Nucleus accumbens (tissue), 56 donors: ENCODE data around the gene LEKR1.
A peak's percentile ranks its signal among the peaks of the same experiment; 100 is the strongest.

Source experiments
- DNase-seq, 56 donors: peaks; one replicate each; lab custom pipeline; 2025; lab: John Stamatoyannopoulos, UW

The LEKR1 gene

GRCh38 chr3:157043771-157044170, 217.6 kb downstream of the LEKR1 start:
- DNase-seq: no peak

GRCh38 chr3:157045238-157045850, 219.2 kb downstream of the LEKR1 start:
- DNase-seq: no peak

- DNase-seq: no peak
Measured at GRCh38 chr3:157046520-157046919, 220.4 kb downstream of the LEKR1 start.

DNA sequence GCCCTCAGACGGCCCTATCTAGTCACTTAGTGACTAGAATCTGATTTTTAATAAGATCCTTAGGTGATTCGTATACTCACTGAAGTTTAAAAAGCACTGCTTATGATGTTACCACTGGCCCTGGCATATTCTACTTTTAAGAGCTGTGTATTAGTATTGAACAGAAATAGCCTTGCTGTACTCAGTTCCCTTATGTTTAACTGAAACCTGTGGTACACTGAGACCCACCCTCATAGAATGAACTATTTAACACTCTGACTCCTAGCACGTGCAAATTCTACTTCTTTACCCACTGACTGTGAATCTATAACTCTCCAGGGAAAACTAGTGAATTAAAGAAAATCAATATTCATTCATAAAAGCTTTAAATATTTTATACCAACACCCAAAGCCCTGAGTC, 224.9 kb downstream of the LEKR1 start:
- DNase-seq: no peak

- DNase-seq: no peak
Measured at GRCh38 chr3:157051591-157051990, 225.4 kb downstream of the LEKR1 start.

- DNase-seq: no peak
Measured at GRCh38 chr3:157056035-157056434, 229.9 kb downstream of the LEKR1 start.

- DNase-seq: no peak
Measured at GRCh38 chr3:157058392-157059071, 232.4 kb downstream of the LEKR1 start.

DNA sequence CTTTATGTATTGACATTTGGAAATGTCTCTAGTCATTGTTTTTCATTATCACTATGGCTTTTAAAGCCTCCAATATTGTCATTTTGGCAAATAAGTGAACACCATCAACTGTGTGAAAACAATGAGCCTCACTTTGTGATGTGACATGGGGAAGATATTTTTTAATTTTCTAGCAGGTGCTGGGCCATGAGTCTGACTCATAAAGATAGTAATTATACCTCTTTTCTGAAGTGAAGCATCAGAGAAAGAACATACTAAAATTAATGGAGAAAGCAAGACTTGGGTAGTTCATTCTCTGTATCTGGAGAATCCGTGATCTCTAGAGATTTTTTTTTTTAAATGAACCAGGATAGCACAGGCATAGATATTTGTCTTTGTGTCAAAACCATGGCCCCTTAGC, 233.0 kb downstream of the LEKR1 start:
- no peak for DNase-seq

- DNase-seq: no peak
Measured at GRCh38 chr3:157059661-157060060, 233.5 kb downstream of the LEKR1 start.

- DNase-seq: no peak
Measured at GRCh38 chr3:157061265-157061664, 235.1 kb downstream of the LEKR1 start.

DNA sequence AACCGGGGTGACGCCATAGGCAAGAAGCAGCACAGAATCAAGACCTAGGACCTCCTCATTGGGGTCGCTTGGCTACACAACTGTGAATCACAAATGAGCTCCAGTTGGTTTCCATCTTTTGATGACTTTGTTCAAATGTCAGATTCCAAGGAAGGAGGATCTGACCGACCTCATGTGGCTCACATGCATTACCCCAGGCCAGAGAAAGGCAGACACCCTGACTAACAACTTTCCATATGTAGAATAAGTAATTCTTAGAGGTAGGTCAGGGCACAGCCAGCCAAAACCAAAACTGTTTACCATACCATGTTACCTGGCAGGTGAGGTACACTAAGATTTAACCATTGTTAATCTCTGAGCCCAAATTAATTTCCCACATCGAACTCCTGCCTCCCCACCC, 237.3 kb downstream of the LEKR1 start:
- no peak for DNase-seq

DNA sequence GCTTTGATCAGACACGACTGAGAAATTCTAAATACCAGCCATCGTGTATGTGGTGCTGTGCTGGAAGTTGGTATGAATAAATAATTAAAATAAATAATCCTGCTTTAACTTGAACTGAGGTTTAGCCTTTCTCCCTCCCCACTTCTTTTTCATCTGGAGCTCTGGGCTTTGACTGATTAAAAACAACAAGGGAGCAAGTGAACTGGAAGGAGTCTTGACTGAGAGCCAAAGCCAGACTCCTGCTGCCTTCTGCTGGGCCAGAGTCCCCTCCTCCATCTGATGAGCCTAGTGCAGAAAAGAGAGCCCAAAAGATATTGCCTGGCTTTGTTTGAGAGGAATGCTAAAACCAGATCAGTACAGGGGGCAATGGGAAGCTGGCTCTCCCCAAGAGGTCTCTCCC, 237.8 kb downstream of the LEKR1 start:
- peak in 12 of 56 donors; percentile 9 to 61 (median 14) for DNase-seq

DNA sequence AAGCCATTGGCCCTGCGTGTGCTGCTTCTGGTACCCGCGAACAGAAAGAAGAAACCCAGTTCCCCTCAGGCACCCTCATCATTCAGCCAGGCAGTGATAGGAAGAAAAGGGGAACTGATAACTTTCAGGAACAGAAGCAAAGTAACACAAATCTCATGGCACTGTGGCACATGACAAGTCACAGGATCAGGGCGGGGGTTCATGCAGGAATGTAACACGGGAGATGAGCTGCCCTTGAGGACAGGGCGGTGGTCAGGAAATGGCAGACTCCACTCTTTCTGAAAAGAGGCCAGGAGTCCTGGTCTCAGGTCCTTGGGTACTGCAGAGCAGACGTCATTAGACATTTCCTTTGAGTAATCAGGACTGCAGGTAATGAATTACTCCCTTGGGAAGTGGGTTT, 238.2 kb downstream of the LEKR1 start:
- DNase-seq: peak in 3 of 56 donors; percentile 12 to 51 (median 25)

DNA sequence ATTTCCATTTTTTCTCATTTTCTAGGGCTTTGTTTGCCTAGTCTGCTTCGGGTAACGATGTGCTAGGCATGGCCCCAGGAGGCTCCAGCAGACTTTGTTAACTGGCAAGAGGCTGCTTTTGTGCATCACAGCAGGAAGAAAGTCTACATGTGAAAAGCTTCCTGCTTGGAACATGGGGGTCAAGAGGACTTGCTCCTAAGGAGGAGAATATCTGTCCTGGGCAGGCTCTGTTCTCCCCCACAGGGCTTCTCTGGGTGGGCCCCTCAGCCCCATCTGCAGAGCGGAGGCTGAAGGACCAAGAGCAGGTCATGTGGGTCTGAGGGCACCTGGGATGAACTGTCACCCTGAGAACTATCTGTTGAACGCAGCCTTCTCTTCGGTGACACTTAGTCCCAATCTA, 239.0 kb downstream of the LEKR1 start:
- DNase-seq: no peak

DNA sequence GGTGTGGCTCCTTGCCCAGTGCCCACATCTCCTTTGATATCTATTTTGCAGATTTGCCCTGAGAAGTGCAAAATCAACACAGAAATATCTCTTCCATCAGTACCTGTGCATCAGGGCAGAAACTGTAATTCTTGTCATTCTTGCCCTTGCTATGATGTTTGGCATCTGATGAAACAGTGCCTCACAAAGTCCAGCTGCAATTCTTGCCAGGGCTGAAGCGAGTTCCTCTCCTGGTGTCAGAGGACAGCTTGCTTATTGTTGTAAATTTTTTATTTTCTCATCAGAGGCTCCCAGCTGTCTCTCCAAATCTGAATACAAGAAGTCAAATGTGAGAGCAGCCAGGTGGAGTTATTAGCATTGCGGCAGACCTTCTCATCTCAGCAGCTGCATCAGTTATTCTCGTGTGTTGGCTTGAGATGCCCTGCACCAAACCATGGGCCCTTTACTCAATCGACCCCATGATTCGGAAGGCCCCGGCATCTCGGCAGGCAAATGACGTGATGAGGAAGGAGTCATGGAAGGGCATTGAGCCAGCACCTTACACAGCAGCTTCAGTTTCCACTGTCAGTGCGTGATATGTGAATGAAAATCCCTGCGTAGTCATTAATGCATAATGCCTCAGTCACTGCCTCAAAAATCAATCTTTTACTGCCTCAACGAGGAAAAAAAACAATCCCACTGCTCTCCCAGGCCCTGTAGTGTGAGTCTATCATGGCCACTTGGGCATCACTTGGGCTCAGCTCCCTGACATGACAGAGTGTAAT, 240.4 kb downstream of the LEKR1 start:
- DNase-seq: peak in 36 of 56 donors; percentile 17 to 80 (median 41)

GRCh38 chr3:157067114-157067513, 241.0 kb downstream of the LEKR1 start:
- DNase-seq: no peak

DNA sequence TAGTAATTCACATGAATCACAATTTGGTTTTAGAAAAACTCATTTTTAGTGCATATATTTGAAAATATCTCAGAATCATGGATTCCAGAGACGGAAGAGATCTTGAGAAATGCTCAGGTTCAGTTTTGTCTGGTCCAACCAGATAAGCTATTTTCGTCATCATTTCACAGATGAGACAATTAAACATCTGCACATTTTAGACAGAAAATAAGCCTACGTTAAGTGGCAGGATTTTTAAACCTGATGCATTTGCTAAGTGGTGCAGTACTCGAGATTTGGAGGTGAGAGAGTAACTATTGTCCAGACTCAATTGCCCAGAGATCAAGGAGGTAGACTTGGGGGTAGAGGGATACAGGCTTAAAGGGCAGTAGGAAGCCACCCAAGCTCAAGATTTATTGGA, 243.3 kb downstream of the LEKR1 start:
- DNase-seq: no peak

- no peak for DNase-seq
Measured at GRCh38 chr3:157069846-157070677, 243.9 kb downstream of the LEKR1 start.

GRCh38 chr3:157070678-157070999, 244.5 kb downstream of the LEKR1 start:
- no peak for DNase-seq

GRCh38 chr3:157071744-157072525, 245.8 kb downstream of the LEKR1 start:
- no peak for DNase-seq
